PC-9 (cell line): Measurements from ENCODE around the gene MMS22L.

ENCODE experiments used
- CTCF ChIP-seq: fragments of 200-600 bp; sonication (generic); conservative IDR thresholded peaks from 2 replicates; pipeline ENCODE4 v1.6.1; 2017; ENCODE audit warnings: mixed run types, antibody characterized with exemption, mild to moderate bottlenecking, moderate library complexity
- EZH2 ChIP-seq: fragments of 200-600 bp; sonication (generic); IDR thresholded peaks from 2 replicates; pipeline ENCODE4 v1.8.0; 2017; ENCODE audit warnings: antibody characterized with exemption, low read depth

- TF ChIP-seq CTCF = no peak
- TF ChIP-seq EZH2 = no peak
These were observed 168.4 kb downstream of the MMS22L start for GRCh38 chr6:97114645-97115044.
